Superior temporal gyrus (tissue), 1 donor: ENCODE data around the gene RTF2.
A peak's percentile ranks its signal among the peaks of the same experiment; 100 is the strongest.
"Not testable (repeated sequence)": the region's sequence is repeated elsewhere in the genome, so short reads cannot be mapped to it uniquely, and the experiment has no call there.

Experiments
- DNase-seq: peaks from one replicate; pipeline ENCODE4 v3.0.0-alpha.2; 2016; ENCODE audit errors: extremely low spot score

RTF2 gene

GRCh38 chr20:56542489-56543030 lies 74.1 kb downstream of the RTF2 start:
- no peak for DNase-seq

- no peak for DNase-seq
Observed at GRCh38 chr20:56551571-56551970, 83.1 kb downstream of the RTF2 start.

- no peak for DNase-seq
Observed at GRCh38 chr20:56552911-56553629, 84.6 kb downstream of the RTF2 start.

GRCh38 chr20:56554869-56555268 lies 86.4 kb downstream of the RTF2 start:
- peak; percentile 80 for DNase-seq

- DNase-seq: no peak
Observed at GRCh38 chr20:56558968-56559367, 90.5 kb downstream of the RTF2 start.

- DNase-seq: not testable (repeated sequence)
Observed at GRCh38 chr20:56564526-56564925, 96.1 kb downstream of the RTF2 start.

GRCh38 chr20:56565511-56565910 lies 97.1 kb downstream of the RTF2 start:
- no peak for DNase-seq

- DNase-seq: no peak
Observed at GRCh38 chr20:56566621-56567020, 98.2 kb downstream of the RTF2 start.
